B cell (primary cell): ENCODE measurements around the gene UBE2F. TPM values are rescaled to one million over a fixed set of nuclear protein-coding genes. Genes with fewer than 3 reads are reported as not detected.
"Not testable (repeated sequence)": the region's sequence is repeated elsewhere in the genome, so short reads cannot be mapped to it uniquely, and the experiment has no call there.

Source experiments
- ATAC-seq: fragments of 200-7000 bp; cut with Tn5 transposase; one replicate; pipeline ENCODE4 v1.10.0; 2021; ENCODE audit warnings: low read depth, mild to moderate bottlenecking, moderate number of reproducible peaks, moderate library complexity
- CTCF ChIA-PET: fragments of 350-600 bp; sonication (Branson Sonifier 250); formaldehyde crosslinking; loops from one replicate; lab custom pipeline; 2021; ENCODE audit warnings: antibody characterized with exemption, inconsistent platforms; lab: Charles Lee
- POLR2A ChIA-PET: fragments of 350-600 bp; sonication (Branson Sonifier 250); formaldehyde crosslinking; loops from one replicate; lab custom pipeline; 2021; ENCODE audit warnings: antibody characterized with exemption; lab: Charles Lee
- DNase-seq: peaks from one replicate; pipeline ENCODE4 v3.0.0; 2013
- H2AFZ ChIP-seq: 2 replicates; pipeline ENCODE4 v1.6.1; 2012; ENCODE audit warnings: mild to moderate bottlenecking, low read depth, low read length; ENCODE audit not compliant: insufficient read depth, poor library complexity, severe bottlenecking
- H3K27ac ChIP-seq, 2 donors: 1 replicate in 1 of 2; 2 replicates in 1 of 2; pipeline ENCODE4 v1.5.1; 2012 to 2013; ENCODE audit warnings: low read length in 2 of 2, mild to moderate bottlenecking in 2 of 2, moderate library complexity in 1 of 2
- H3K27me3 ChIP-seq, 4 experiments: fragments of 200-600 bp in 1 of 4; sonication (generic) in 1 of 4; replicated peaks in 1 of 4; 1 replicate in 2 of 4; 2 replicates in 2 of 4; pipeline versions ENCODE4 v1.6.1 to v1.7.0; 2013 to 2016; ENCODE audit warnings: low read length in 3 of 4, mild to moderate bottlenecking in 2 of 4, mixed read lengths in 1 of 4, moderate library complexity in 1 of 4; ENCODE audit not compliant: insufficient read depth in 4 of 4, control insufficient read depth in 3 of 4; ENCODE audit errors: control extremely low read depth in 1 of 4
- H3K36me3 ChIP-seq, 2 experiments: replicated peaks in 1 of 2; 1 replicate in 1 of 2; 2 replicates in 1 of 2; pipeline versions ENCODE4 v1.6.1 to v1.7.1; 2013; ENCODE audit warnings: low read length in 1 of 2; ENCODE audit not compliant: insufficient read depth in 2 of 2, control insufficient read depth in 1 of 2; ENCODE audit errors: control extremely low read depth in 1 of 2, extremely low read depth in 1 of 2
- H3K4me1 ChIP-seq, 2 donors: fragments of 200-600 bp in 1 of 2; sonication (generic) in 1 of 2; 1 replicate in 1 of 2; 2 replicates in 1 of 2; pipeline versions ENCODE4 v1.5.1 to v1.6.1; 2013 to 2017; ENCODE audit warnings: low read length in 2 of 2; ENCODE audit not compliant: control insufficient read depth in 2 of 2, insufficient read depth in 2 of 2
- H3K4me2 ChIP-seq: replicated peaks from 2 replicates; pipeline ENCODE3; 2012; ENCODE audit warnings: mild to moderate bottlenecking, low read depth, low read length; ENCODE audit not compliant: poor library complexity, severe bottlenecking
- H3K4me3 ChIP-seq, 5 experiments: fragments of 200-600 bp in 1 of 5; sonication (generic) in 1 of 5; 1 replicate in 3 of 5; 2 replicates in 2 of 5; pipeline versions ENCODE4 v1.5.1 to v1.7.0; 2011 to 2016; ENCODE audit warnings: low read length in 4 of 5, mild to moderate bottlenecking in 4 of 5, low read depth in 2 of 5, control low read depth in 1 of 5, moderate library complexity in 1 of 5; ENCODE audit not compliant: insufficient read depth in 1 of 5; ENCODE audit errors: control extremely low read depth in 1 of 5, extremely low read depth in 1 of 5
- H3K79me2 ChIP-seq: fragments of 200-600 bp; sonication (generic); one replicate; pipeline ENCODE4 v1.6.0; 2016; ENCODE audit warnings: low read length; ENCODE audit not compliant: control insufficient read depth, insufficient read depth
- H3K9ac ChIP-seq: fragments of 200-600 bp; sonication (generic); 2 replicates; pipeline ENCODE4 v1.6.1; 2017; ENCODE audit warnings: mild to moderate bottlenecking, low read length, moderate library complexity
- H3K9me3 ChIP-seq, 3 donors: one replicate each; pipeline versions ENCODE4 v1.6.1 to v1.7.1; 2013; ENCODE audit warnings: low read length in 2 of 3; ENCODE audit not compliant: control insufficient read depth in 2 of 3, insufficient read depth in 1 of 3; ENCODE audit errors: control extremely low read depth in 1 of 3
- H4K20me1 ChIP-seq: 2 replicates; pipeline ENCODE4 v1.6.0; 2012; ENCODE audit warnings: mild to moderate bottlenecking, low read length; ENCODE audit not compliant: insufficient read depth, control insufficient read depth, poor library complexity, severe bottlenecking
- H3K27ac Mint-ChIP-seq: one replicate; pipeline ENCODE4 v1.8.0; 2021; ENCODE audit warnings: mixed read lengths
- H3K27me3 Mint-ChIP-seq: one replicate; pipeline ENCODE4 v1.8.0; 2021; ENCODE audit warnings: mixed read lengths
- H3K4me1 Mint-ChIP-seq: one replicate; pipeline ENCODE4 v1.8.0; 2021; ENCODE audit warnings: mixed read lengths
- H3K4me3 Mint-ChIP-seq: one replicate; pipeline ENCODE4 v1.8.0; 2021; ENCODE audit warnings: mixed read lengths
- H3K9me3 Mint-ChIP-seq: one replicate; pipeline ENCODE4 v1.8.0; 2022; ENCODE audit warnings: mixed read lengths; ENCODE audit not compliant: insufficient read depth
- EZH2 ChIP-seq: IDR thresholded peaks from 2 replicates; pipeline ENCODE4 v1.6.1; 2012; ENCODE audit warnings: borderline replicate concordance, low read depth, mild to moderate bottlenecking, moderate library complexity, low read length; ENCODE audit not compliant: insufficient read depth, poor library complexity, severe bottlenecking
- WGBS: methylation state at CpG from one replicate; pipeline ENCODE4 v1.1.5; 2013; ENCODE audit warnings: missing lambda C conversion rate; ENCODE audit not compliant: insufficient coverage; 5-methylcytosine and 5-hydroxymethylcytosine counted together
- intact Hi-C: fragments of 100-400 bp; cut with micrococcal nuclease; formaldehyde crosslinking; loops from one replicate; pipeline ENCODE4 v1.10.0; 2022
- polyA plus RNA-seq: library from polyadenylated mRNA; depleted of rRNA; stranded (reverse); fragments of >200 nt; gene quantifications from 2 replicates; pipeline ENCODE4 v1.2.3, GENCODE V29; 2012
- total RNA-seq, 2 donors: library from RNA; stranded (reverse); fragments of 120-200 nt in 1 of 2; gene quantifications; 1 replicate in 1 of 2; 2 replicates in 1 of 2; pipeline versions ENCODE4 v1.2.3 to v1.2.4, GENCODE V29; 2013 to 2022
- TF ChIP-seq, protein P1 (sequence below): fragments of 200-600 bp; IDR thresholded peaks from one replicate; pipeline ENCODE4 v1.8.0; 2022; ENCODE audit warnings: antibody characterized with exemption, mild to moderate bottlenecking

Gene UBE2F
- total and polyA plus RNA-seq, 2 donors (not counting 1 experiment from before 2014, with no cell fraction given) = 22.5 to 57.6 TPM

DNA sequence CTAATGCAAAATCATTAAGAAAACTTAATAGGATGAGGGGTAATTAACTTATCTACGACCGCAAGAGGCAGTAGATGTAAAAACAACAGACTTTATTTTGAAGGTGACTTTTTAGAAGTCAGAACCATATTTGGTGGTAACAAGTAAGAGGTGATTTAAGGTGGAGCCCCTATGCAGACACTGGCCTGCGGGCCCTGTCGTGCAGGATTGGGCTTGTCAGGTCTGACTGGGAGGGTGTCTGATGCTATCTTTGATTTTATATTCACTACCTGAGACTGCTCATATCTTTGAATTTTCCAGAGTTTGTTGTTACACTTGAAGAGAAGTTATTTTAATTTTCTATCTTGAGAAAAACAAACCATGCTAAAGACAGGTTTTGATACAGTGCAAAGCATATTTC is 64.9 kb downstream of the UBE2F start:
- no peaks in the 10 kb centered on the region for H3K9me3 ChIP-seq
- H3K9me3 Mint-ChIP-seq = no peaks in the 10 kb centered on the region
- H3K27ac Mint-ChIP-seq = no peak overlapping the region
- TF ChIP-seq EZH2 = no peak
- TF ChIP-seq, protein P1, sequence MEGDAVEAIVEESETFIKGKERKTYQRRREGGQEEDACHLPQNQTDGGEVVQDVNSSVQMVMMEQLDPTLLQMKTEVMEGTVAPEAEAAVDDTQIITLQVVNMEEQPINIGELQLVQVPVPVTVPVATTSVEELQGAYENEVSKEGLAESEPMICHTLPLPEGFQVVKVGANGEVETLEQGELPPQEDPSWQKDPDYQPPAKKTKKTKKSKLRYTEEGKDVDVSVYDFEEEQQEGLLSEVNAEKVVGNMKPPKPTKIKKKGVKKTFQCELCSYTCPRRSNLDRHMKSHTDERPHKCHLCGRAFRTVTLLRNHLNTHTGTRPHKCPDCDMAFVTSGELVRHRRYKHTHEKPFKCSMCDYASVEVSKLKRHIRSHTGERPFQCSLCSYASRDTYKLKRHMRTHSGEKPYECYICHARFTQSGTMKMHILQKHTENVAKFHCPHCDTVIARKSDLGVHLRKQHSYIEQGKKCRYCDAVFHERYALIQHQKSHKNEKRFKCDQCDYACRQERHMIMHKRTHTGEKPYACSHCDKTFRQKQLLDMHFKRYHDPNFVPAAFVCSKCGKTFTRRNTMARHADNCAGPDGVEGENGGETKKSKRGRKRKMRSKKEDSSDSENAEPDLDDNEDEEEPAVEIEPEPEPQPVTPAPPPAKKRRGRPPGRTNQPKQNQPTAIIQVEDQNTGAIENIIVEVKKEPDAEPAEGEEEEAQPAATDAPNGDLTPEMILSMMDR = no peak
- no peaks in the 10 kb centered on the region for H3K4me1 Mint-ChIP-seq
- H3K27me3 ChIP-seq = no peaks in the 10 kb centered on the region
- no peaks in the 10 kb centered on the region for H4K20me1 ChIP-seq
- no peak for ATAC-seq
- H3K9ac ChIP-seq = no peak overlapping the region
- H3K4me2 ChIP-seq = no peak overlapping the region
- H2AFZ ChIP-seq = no peak overlapping the region
- H3K4me3 Mint-ChIP-seq = no peak overlapping the region
- ChIA-PET CTCF (no interaction called here), POLR2A (no interaction called here)
- no peak overlapping the region for H3K27ac ChIP-seq
- DNase-seq = no peak
- H3K4me1 ChIP-seq = no peaks in the 10 kb centered on the region
- no peaks in the 10 kb centered on the region for H3K27me3 Mint-ChIP-seq
- no peak overlapping the region for H3K4me3 ChIP-seq
- WGBS = 100% methylated on average over 1 of the region's 4 CpGs
- peaks cover 3 to 32% of the 10 kb centered on the region in 2 experiments for H3K36me3 ChIP-seq
- intact Hi-C loops = no loop called here
- H3K79me2 ChIP-seq = no peaks in the 10 kb centered on the region

DNA sequence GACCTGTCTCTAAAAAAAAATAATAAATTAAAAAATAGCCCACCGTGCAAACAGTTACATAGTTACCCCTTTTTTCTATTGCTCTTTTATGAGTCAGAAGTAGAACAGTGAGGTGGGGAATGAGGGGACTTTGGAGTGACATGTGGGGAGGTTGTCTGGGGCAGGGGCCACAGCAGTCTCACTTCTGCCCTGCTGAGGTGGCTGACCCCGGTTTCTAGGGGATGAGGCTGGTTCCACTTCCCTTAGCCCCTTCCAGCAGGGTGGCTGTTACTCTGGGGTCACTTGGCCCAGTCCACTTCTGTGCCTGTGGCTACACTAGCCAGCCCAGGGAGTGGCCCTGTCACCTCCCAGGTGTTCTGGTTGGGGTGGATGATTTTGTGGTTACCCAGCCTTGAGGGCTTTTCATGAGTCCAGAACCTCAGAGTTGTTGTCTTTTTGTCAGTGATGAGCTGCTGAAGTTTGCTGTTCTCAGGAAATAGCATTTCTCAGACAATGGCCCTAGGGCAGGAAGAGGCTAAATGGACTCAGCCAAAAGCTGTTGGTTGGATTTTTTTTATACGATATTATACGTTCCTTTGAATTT is 66.0 kb downstream of the UBE2F start:
- DNase-seq = no peak
- Histone ChIP-seq H3K4me2 (no peak overlapping the region), H3K9me3 (no peaks in the 10 kb centered on the region), H2AFZ (no peak overlapping the region), H3K4me3 (no peak overlapping the region), H3K79me2 (no peaks in the 10 kb centered on the region), H3K27me3 (no peaks in the 10 kb centered on the region), H3K27ac (no peak overlapping the region), H3K4me1 (no peaks in the 10 kb centered on the region), H3K36me3 (peaks cover 6 to 39% of the 10 kb centered on the region in 2 experiments), H4K20me1 (no peaks in the 10 kb centered on the region), H3K9ac (no peak overlapping the region)
- Mint-ChIP-seq H3K4me3 (no peak overlapping the region), H3K27me3 (no peaks in the 10 kb centered on the region), H3K4me1 (no peaks in the 10 kb centered on the region), H3K27ac (no peak overlapping the region), H3K9me3 (no peaks in the 10 kb centered on the region)
- no peak for ATAC-seq
- POLR2A ChIA-PET = no interaction called here
- intact Hi-C loops = no loop called here
- CTCF ChIA-PET = no interaction called here
- TF ChIP-seq, protein P1 = no peak
- TF ChIP-seq EZH2 = no peak
- WGBS = 40% methylated on average over 1 of the region's 4 CpGs

GRCh38 chr2:238033991-238034390 is 67.2 kb downstream of the UBE2F start:
- H3K4me1 ChIP-seq, H3K9me3 ChIP-seq, H3K4me2 ChIP-seq, H3K27me3 ChIP-seq, DNase-seq, POLR2A ChIA-PET, CTCF ChIA-PET, H3K27me3 Mint-ChIP-seq, H3K27ac Mint-ChIP-seq, H3K4me3 Mint-ChIP-seq, H2AFZ ChIP-seq, H3K9me3 Mint-ChIP-seq, ATAC-seq, H3K4me1 Mint-ChIP-seq, H3K9ac ChIP-seq, H4K20me1 ChIP-seq, H3K4me3 ChIP-seq, H3K79me2 ChIP-seq, H3K27ac ChIP-seq, intact Hi-C loops: not testable (repeated sequence)
- peaks cover 6 to 46% of the 10 kb centered on the region in 2 experiments for H3K36me3 ChIP-seq
- 100% methylated on average over 5 of the region's 9 CpGs for WGBS
